Panc1 (cell line): ENCODE results near the gene HACD2.

Experiments
- POLR2AphosphoS5 ChIP-seq: IDR thresholded peaks from 2 replicates; pipeline ENCODE4 v1.6.1; 2012; ENCODE audit warnings: mild to moderate bottlenecking, low read depth, low read length, moderate library complexity
- TCF7L2 ChIP-seq: IDR thresholded peaks from 2 replicates; pipeline ENCODE4 v1.6.1; 2011; ENCODE audit warnings: mild to moderate bottlenecking, low read depth, low read length, inconsistent platforms
- TF ChIP-seq, protein P1 (sequence below): fragments of 450-650 bp; IDR thresholded peaks from 2 replicates; pipeline ENCODE4 v1.5.1; 2017; ENCODE audit warnings: mild to moderate bottlenecking
- TF ChIP-seq, protein P2 (sequence below), 2 experiments: IDR thresholded peaks; 2 replicates each; pipeline ENCODE4 v1.6.1; 2011 to 2012; ENCODE audit warnings: low read depth in 2 of 2, control low read depth in 1 of 2, low read length in 1 of 2, mild to moderate bottlenecking in 1 of 2, moderate library complexity in 1 of 2; ENCODE audit not compliant: insufficient read depth in 1 of 2

DNA sequence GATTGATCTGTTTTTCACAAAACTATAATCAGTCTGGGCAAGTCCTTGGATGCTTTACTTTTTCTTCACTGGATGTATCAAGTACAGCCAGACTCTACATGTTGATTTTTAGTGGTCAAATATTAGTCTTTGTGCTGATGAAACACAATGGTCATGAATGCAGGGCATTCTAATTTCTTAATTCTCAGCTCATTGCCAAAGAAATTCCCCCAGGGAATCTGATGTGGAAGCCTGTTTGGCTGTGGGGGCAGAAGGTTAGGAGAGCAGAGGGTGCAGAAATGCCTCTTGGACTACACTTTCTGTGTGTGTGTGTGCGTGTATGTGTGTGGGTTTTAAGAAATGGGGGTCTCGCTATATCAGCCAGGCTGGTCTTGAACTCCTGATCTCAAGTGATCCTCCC, 48.7 kb upstream of the HACD2 start:
- TF ChIP-seq, protein P1, sequence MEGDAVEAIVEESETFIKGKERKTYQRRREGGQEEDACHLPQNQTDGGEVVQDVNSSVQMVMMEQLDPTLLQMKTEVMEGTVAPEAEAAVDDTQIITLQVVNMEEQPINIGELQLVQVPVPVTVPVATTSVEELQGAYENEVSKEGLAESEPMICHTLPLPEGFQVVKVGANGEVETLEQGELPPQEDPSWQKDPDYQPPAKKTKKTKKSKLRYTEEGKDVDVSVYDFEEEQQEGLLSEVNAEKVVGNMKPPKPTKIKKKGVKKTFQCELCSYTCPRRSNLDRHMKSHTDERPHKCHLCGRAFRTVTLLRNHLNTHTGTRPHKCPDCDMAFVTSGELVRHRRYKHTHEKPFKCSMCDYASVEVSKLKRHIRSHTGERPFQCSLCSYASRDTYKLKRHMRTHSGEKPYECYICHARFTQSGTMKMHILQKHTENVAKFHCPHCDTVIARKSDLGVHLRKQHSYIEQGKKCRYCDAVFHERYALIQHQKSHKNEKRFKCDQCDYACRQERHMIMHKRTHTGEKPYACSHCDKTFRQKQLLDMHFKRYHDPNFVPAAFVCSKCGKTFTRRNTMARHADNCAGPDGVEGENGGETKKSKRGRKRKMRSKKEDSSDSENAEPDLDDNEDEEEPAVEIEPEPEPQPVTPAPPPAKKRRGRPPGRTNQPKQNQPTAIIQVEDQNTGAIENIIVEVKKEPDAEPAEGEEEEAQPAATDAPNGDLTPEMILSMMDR, result no peak
- TF ChIP-seq POLR2AphosphoS5, result no peak
- TF ChIP-seq, protein P2, sequence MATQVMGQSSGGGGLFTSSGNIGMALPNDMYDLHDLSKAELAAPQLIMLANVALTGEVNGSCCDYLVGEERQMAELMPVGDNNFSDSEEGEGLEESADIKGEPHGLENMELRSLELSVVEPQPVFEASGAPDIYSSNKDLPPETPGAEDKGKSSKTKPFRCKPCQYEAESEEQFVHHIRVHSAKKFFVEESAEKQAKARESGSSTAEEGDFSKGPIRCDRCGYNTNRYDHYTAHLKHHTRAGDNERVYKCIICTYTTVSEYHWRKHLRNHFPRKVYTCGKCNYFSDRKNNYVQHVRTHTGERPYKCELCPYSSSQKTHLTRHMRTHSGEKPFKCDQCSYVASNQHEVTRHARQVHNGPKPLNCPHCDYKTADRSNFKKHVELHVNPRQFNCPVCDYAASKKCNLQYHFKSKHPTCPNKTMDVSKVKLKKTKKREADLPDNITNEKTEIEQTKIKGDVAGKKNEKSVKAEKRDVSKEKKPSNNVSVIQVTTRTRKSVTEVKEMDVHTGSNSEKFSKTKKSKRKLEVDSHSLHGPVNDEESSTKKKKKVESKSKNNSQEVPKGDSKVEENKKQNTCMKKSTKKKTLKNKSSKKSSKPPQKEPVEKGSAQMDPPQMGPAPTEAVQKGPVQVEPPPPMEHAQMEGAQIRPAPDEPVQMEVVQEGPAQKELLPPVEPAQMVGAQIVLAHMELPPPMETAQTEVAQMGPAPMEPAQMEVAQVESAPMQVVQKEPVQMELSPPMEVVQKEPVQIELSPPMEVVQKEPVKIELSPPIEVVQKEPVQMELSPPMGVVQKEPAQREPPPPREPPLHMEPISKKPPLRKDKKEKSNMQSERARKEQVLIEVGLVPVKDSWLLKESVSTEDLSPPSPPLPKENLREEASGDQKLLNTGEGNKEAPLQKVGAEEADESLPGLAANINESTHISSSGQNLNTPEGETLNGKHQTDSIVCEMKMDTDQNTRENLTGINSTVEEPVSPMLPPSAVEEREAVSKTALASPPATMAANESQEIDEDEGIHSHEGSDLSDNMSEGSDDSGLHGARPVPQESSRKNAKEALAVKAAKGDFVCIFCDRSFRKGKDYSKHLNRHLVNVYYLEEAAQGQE (IDR thresholded peaks at IDR 0.05; ENCODE audit: insufficient read depth in 1 of 2, low read depth in 2 of 2, low read length in 1 of 2), result no peak
- TF ChIP-seq TCF7L2, result no peak
